HG03135 (cell line): Measurements from ENCODE around the gene STOM.

Experiments used
- ATAC-seq: cut with Tn5 transposase; IDR thresholded peaks from one replicate; pipeline ENCODE4 v1.9.1; 2021; ENCODE audit warnings: mild to moderate bottlenecking, moderate library complexity; ENCODE audit not compliant: unreplicated experiment

Gene STOM

DNA sequence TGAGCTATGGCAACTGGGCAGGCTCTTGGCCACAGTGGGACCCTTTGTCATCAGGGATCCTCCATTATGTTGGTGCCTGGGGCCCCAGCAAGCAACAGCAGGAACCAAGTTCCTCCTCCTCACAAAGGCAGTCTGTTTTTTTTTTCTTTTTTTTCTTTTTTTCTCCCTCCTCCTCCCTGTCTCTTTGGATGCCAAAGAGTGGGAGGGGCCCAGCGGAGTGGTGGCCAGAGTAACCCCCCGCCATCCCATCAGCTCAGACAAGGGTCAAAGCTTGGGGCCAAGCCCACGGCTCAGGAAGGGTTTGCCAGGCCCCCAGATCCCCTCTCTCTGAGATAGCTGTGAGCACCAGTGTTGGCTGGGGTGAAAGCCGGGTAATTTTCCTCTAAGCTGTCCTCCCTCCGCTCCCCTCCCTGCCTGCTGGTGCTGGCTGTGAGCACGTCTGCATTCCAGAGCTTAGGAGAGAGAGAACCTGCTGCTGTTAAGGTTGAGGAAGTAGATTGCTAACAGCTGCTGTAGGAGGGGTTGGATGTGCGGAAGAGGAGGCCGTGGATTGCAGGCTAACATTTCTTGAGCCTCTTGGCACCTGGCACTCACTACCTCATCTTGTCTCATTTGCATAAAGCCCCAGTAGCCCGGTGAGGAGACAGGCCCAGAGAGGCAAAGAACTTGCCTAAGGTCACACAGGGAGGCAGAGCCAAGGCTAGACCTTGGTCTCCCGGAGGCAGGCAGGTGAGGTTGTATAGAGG is 80.9 kb downstream of the STOM start:
- no peak for ATAC-seq
